ENCODE data around the gene LRPAP1. TPM values are rescaled to one million over a fixed set of nuclear protein-coding genes. Genes with fewer than 3 reads are reported as not detected.

Gene LRPAP1
- total RNA-seq, 4 donors from 2014 or later = 168 to 320 (median 259) TPM

GRCh38 chr4:3516836-3517730, 15.1 kb downstream of the LRPAP1 start:
- WGBS, 2 donors = 93 to 94% methylated on average over 21 to 22 of the region's 29 CpGs

GRCh38 chr4:3516061-3516835, 16.0 kb downstream of the LRPAP1 start:
- intact Hi-C loops (cut with DNase I) = no loop called here
- Histone ChIP-seq H3K4me1 (no peaks in the 10 kb centered on the region), H3K4me3 (replicated peaks in 1 of 3) (no peak overlapping the region), H3K9me3 (no peaks in the 10 kb centered on the region), H3K27me3 (no peaks in the 10 kb centered on the region), H3K36me3 (peaks cover 68 to 82% of the 10 kb centered on the region in 2 donors), H3K27ac (no peak overlapping the region)
- DNase-seq = no peak
- TF ChIP-seq POLR2A (IDR thresholded peaks at IDR 0.05) (no peak), CTCF (IDR thresholded peaks at IDR 0.05) (no peak)
- 90 to 96% methylated on average over 22 to 23 of the region's 32 CpGs for WGBS, 2 donors

More at GRCh38 chr4:3516836-3517730, 15.1 kb downstream of the LRPAP1 start:
- Histone ChIP-seq H3K27me3 (no peaks in the 10 kb centered on the region), H3K36me3 (peaks cover 69 to 89% of the 10 kb centered on the region in 2 donors), H3K9me3 (no peaks in the 10 kb centered on the region), H3K27ac (no peak overlapping the region), H3K4me3 (replicated peaks in 1 of 3) (no peak overlapping the region), H3K4me1 (no peaks in the 10 kb centered on the region)
- DNase-seq = no peak
- intact Hi-C loops (cut with DNase I) = no loop called here
- TF ChIP-seq POLR2A (IDR thresholded peaks at IDR 0.05) (no peak), CTCF (IDR thresholded peaks at IDR 0.05) (no peak)

GRCh38 chr4:3515646-3516045, 16.6 kb downstream of the LRPAP1 start:
- Histone ChIP-seq H3K36me3 (peaks cover 65 to 77% of the 10 kb centered on the region in 2 donors), H3K4me1 (no peaks in the 10 kb centered on the region), H3K27ac (no peak overlapping the region), H3K27me3 (no peaks in the 10 kb centered on the region), H3K4me3 (replicated peaks in 1 of 3) (no peak overlapping the region), H3K9me3 (no peaks in the 10 kb centered on the region)
- TF ChIP-seq POLR2A (IDR thresholded peaks at IDR 0.05) = no peak
- no peak for TF ChIP-seq CTCF (IDR thresholded peaks at IDR 0.05)
- no peak for DNase-seq
- WGBS, 2 donors = 87 to 88% methylated on average over 15 of the region's 15 CpGs
- intact Hi-C loops (cut with DNase I) = no loop called here

GRCh38 chr4:3514806-3515501, 17.3 kb downstream of the LRPAP1 start:
- 90 to 91% methylated on average over 26 to 30 of the region's 31 CpGs for WGBS, 2 donors
- Histone ChIP-seq H3K4me3 (replicated peaks in 1 of 3) (no peak overlapping the region), H3K4me1 (no peaks in the 10 kb centered on the region), H3K9me3 (no peaks in the 10 kb centered on the region), H3K27me3 (no peaks in the 10 kb centered on the region), H3K36me3 (peaks cover 62 to 72% of the 10 kb centered on the region in 2 donors), H3K27ac (no peak overlapping the region)
- DNase-seq = no peak
- intact Hi-C loops (cut with DNase I) = no loop called here
- TF ChIP-seq POLR2A (IDR thresholded peaks at IDR 0.05) (no peak), CTCF (IDR thresholded peaks at IDR 0.05) (no peak)
